Stimulated activated CD8-positive, alpha-beta memory T cell treated with anti-CD3 and anti-CD28 coated beads, Interleukin-4, amount 100 ng/mL, for 48 hours (primary cell): ENCODE measurements around the gene PXMP4.
"Not testable (repeated sequence)": the region's sequence is repeated elsewhere in the genome, so short reads cannot be mapped to it uniquely, and the experiment has no call there.

Source experiments
- DNase-seq: peaks from one replicate; pipeline ENCODE4 v3.0.0-alpha.2; 2020

PXMP4 gene

DNA sequence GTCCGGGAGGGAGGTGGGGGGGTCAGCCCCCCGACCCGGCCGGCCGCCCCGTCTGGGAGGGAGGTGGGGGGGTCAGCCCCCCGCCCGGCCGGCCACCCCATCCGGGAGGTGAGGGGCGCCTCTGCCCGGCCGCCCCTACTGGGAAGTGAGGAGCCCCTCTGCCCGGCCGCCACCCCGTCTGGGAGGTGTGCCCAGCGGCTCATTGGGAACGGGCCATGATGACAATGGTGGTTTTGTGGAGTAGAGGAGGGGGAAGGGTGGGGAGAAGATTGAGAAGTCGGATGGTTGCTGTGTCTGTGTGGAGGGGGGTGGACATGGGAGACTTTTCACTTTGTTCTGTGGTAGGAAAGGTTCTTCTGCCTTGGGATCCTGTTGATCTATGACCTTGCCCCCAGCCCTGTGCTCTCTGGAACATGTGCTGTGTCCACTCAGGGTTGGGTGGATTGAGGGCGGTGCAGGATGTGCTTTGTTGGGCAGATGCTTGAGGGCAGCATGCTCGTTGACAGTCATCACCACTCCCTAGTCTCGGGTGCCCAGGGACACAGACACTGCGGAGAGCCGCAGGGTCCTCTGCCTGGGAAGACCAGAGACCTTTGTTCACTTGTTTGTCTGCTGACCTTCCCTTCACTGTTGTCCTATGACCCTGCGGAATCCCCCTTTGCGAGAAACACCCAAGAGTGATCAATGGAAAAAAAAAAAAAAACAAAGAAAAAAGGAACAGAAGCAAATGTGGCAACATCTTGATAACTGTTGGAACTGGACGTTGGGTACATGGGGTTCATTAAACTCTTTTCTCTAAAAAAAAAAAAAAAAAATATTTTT lies 18.3 kb downstream of the PXMP4 start:
- no peak for DNase-seq

- not testable (repeated sequence) for DNase-seq
Observed at GRCh38 chr20:33700696-33701441, 19.2 kb downstream of the PXMP4 start.

DNA sequence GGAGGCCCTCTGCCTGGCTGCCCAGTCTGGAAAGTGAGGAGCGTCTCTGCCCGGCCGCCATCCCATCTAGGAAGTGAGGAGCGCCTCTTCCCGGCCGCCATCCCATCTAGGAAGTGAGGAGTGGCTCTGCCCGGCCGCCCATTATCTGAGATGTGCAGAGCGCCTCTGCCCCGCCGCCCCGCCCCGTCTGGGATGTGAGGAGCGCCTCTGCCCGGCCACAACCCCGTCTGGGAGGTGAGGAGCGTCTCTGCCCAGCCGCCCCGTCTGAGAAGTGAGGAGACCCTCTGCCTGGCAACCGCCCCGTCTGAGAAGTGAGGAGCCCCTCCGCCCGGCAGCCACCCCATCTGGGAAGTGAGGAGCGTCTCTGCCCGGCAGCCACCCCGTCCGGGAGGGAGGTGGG lies 21.1 kb downstream of the PXMP4 start:
- DNase-seq = not testable (repeated sequence)

- no peak for DNase-seq
Observed at GRCh38 chr20:33697129-33697528, 23.0 kb downstream of the PXMP4 start.

GRCh38 chr20:33696448-33696847 lies 23.7 kb downstream of the PXMP4 start:
- DNase-seq = no peak

- no peak for DNase-seq
Observed at GRCh38 chr20:33694639-33695012, 25.5 kb downstream of the PXMP4 start.

GRCh38 chr20:33693741-33694638 lies 26.1 kb downstream of the PXMP4 start:
- DNase-seq = no peak

- DNase-seq = no peak
Observed at GRCh38 chr20:33693289-33693688, 26.8 kb downstream of the PXMP4 start.

DNA sequence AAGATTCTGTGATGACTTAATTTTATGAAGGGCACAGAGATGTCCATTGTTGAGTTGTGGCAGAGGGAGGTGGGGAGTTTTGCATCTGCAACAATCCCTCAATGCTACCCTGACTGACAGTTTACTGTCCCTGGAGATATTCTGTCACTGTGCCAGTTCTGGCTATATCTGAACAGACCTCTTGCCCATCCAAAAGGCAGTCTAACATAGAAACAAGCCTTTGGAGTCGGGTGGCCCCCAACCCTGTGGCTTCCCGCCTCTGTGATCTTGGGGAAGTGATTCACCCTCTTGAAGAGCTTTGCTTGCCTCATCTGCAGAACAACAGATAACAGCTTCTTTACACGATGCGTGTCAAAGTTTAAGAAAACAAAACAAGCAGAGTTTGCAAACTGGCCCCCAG lies 30.1 kb downstream of the PXMP4 start:
- peak; percentile 75 for DNase-seq

DNA sequence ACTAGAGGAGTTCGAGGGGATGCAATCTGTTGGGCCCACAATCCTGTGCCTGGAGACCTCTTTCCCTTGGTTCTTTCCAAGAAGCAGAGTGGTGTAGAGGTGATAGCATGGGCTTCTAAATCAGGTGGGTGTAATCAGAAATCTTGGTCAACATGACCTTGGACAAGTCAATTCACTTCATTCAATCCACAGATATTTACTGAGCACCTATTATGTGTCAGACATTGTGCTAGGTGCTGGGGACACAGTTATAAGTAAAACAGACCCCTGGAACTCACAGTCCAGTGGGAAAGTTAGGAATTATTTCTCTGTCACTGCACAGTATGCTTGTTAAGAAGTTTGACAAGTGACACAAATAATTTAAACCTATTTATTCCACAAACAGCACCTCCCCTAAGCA lies 30.6 kb downstream of the PXMP4 start:
- no peak for DNase-seq

GRCh38 chr20:33688938-33689424 lies 31.1 kb downstream of the PXMP4 start:
- no peak for DNase-seq

DNA sequence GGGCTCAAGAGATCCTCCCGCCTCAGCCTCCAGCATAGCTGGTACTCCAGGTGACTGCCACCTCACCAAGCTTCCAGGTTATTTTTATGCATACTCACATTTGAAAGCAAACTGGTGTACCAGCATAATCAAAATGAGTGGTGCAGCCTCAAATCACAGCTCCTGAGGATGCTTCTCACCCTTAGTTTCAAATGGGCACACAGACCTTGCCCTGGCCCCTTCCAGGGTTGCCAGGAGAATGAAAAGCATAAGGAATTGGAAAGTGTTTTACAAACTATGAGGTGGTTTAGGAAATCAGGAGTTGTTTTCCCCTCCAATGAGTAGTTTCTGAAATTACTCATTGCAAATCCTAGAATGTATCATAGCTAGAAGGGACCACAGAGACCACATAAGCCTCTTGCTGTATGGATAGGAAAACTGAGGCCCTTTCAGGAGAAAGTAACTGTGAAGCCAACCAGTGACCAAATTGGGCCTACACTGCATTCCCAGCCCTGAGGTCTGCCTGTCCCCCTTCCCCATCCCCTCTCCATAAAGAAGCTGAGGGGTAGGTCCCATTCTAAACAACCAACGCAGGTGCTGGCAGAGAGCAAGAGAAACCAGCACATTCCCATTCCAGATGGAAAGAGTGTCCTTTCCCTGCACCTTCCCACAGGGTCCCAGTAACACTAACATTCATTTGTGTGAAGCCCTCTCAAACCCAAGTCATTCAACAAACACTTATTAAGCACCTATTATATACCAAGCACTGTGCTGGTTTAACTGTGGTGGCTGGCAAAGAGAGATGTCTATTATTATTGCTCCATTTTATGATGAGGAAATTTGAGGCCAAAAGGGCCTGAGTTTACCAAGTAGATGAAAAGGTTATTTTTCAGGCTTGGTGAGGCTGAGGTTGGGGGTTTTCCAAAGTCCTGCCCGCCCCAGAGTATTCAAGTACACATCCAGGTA lies 31.8 kb downstream of the PXMP4 start:
- DNase-seq = no peak

GRCh38 chr20:33687370-33687915 lies 32.7 kb downstream of the PXMP4 start:
- no peak for DNase-seq

- DNase-seq = no peak
Observed at GRCh38 chr20:33686984-33687366, 33.1 kb downstream of the PXMP4 start.

DNA sequence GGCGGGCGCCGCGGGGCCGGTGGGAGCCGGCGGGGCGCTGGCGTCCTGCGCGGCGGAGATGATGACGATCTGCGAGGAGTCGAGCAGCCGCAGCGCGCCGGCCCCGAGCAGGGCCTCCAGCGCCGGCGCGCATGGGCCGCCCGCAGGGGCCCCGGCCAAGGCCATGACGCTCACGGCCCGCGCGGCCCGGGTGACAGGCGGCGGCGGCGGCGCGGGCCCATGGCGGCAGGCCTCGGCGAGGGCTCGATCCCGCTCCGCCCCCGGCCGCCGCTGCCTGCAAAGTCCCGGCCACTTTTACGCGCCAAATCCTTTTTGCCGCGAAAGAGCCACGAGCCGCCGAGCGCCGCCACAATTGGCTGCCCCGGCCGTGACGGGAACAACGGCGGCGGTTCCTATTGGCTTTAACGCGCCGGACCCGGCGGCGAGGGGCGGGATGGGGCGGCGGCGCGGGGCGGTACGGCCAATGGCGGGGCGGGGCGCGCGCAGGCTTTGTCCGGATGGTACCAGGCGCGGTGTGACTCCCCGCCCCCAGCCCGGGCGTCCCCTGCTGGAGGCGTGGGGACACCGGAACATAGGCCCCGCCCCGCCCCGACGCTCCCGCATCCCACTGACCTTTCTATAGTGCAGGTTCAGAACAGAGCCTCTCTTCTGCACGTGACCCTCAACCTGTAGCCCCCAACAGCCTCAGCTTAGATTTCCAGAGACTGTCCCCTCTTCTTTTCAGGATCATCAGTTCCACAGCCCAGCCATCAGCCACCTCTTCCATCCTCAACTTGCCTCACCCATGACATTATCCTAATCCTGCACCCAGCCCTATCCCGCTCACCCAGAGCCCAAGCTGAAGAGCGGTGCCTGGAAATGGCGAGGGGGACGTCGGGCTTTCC lies 33.8 kb downstream of the PXMP4 start, which contains the start of gene E2F1:
TSS of gene E2F1 (minus strand) at position 286 of the 884 bp plus-strand sequence. CDS start at position 165, 121 bp downstream.
- DNase-seq = peak; percentile 97

DNA sequence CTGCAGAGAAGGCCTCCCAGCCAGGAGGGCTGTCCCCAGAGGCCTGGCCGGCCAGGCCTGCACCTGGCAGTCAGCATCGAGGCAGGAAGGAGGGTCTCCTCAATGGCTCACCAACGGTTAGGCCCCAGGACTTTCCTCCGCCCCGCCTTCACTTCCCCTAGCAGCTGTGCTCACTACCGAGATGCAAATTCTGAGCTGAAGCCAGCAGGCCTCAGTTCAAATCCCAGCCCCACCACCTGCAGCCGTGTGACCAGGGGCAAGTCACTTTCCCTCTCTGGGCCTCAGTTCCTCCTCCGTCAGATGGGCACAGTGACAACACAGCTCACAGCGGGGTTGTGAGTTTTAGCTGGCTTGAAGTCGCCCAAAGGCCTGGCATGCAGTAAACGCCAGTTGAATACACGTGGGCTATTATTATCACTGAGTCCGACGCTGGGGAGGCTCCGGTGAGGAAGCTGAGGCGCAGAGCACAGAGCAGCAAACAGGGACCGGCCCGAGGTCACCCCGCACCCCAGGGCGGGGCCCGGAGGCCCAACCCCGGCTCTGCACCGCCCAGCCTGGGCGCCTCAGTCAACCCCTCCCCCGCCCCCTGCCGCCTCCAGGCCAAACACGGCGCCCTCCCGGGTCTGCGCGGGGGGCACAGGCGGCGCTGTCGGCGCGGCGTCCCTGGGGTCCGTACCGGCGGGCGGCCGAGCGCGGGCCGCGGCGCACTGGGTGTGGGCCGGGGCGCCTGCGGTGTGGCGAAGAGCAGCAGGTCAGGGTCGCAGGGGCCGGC lies 34.6 kb downstream of the PXMP4 start:
- DNase-seq = peak; percentile 80

GRCh38 chr20:33684533-33685327 lies 35.4 kb downstream of the PXMP4 start:
- DNase-seq = no peak

GRCh38 chr20:33681728-33682353 lies 38.3 kb downstream of the PXMP4 start:
- peak; percentile 60 for DNase-seq
